Activated B cell treated with CpG ODN at 0.5 μM for 24 hours (primary cell): ENCODE measurements around the gene RPE. TPM values are rescaled to one million over a fixed set of nuclear protein-coding genes. Genes with fewer than 3 reads are reported as not detected.

Experiments
- ATAC-seq: fragments of 200-7000 bp; cut with Tn5 transposase; one replicate; pipeline ENCODE4 v1.10.0; 2021; ENCODE audit warnings: low read depth, mild to moderate bottlenecking, moderate library complexity
- CTCF ChIA-PET: fragments of 350-600 bp; sonication (Branson Sonifier 250); formaldehyde crosslinking; loops from one replicate; lab custom pipeline; 2021; ENCODE audit warnings: antibody characterized with exemption; lab: Charles Lee
- POLR2A ChIA-PET: fragments of 350-600 bp; sonication (Branson Sonifier 250); formaldehyde crosslinking; loops from one replicate; lab custom pipeline; 2021; ENCODE audit warnings: antibody characterized with exemption; lab: Charles Lee
- DNase-seq: peaks from one replicate; pipeline ENCODE4 v3.0.0; 2022
- H3K27ac Mint-ChIP-seq: one replicate; pipeline ENCODE4 v1.8.0; 2020; ENCODE audit warnings: mixed read lengths
- H3K27me3 Mint-ChIP-seq: one replicate; pipeline ENCODE4 v1.8.0; 2021; ENCODE audit warnings: mixed read lengths
- H3K36me3 Mint-ChIP-seq: one replicate; pipeline ENCODE4 v1.8.0; 2021; ENCODE audit warnings: low read depth, mixed read lengths
- H3K4me1 Mint-ChIP-seq: one replicate; pipeline ENCODE4 v1.8.0; 2021; ENCODE audit warnings: mixed read lengths
- H3K4me3 Mint-ChIP-seq: one replicate; pipeline ENCODE4 v1.8.0; 2020; ENCODE audit warnings: mild to moderate bottlenecking, mixed read lengths
- H3K9me3 Mint-ChIP-seq: one replicate; pipeline ENCODE4 v1.8.0; 2020; ENCODE audit warnings: mixed read lengths
- CTCF ChIP-seq: fragments of 200-600 bp; IDR thresholded peaks from one replicate; pipeline ENCODE4 v1.8.0; 2022; ENCODE audit warnings: antibody characterized with exemption, mild to moderate bottlenecking
- intact Hi-C: fragments of 100-400 bp; cut with micrococcal nuclease; formaldehyde crosslinking; loops from one replicate; pipeline ENCODE4 v1.15.1; 2024
- total RNA-seq: library from RNA; stranded (reverse); gene quantifications from 2 replicates; pipeline ENCODE4 v1.2.3, GENCODE V29; 2022

Gene RPE
- total RNA-seq = 43.3 and 54.7 TPM in 2 replicates

GRCh38 chr2:210002158-210003157 is at the start of gene RPE:
RPE (plus strand) TSS chr2:210002638; CDS start chr2:210002662, 24 bp downstream.
- Mint-ChIP-seq H3K4me3 (peak within 1 kb of the TSS; percentile 96), H3K9me3 (no peaks in the 10 kb centered on the region), H3K27ac (peak within 1 kb of the TSS; percentile 89), H3K36me3 (peaks cover 29% of the 10 kb centered on the region), H3K27me3 (peaks cover 3% of the 10 kb centered on the region), H3K4me1 (peaks cover 55% of the 10 kb centered on the region)
- ChIA-PET POLR2A (interaction anchor here (0.6 to 1.2 kb wide), 3 partner anchors 164 to 169 kb away, joined by 3 to 4 read pairs (median 3); partner anchors contain the start of gene KANSL1L), CTCF (no interaction called here)
- intact Hi-C loops = loop anchor here (1.0 to 10.0 kb wide), 5 partner anchors 168 to 1750 kb away; partner anchors contain the start of genes LANCL1 and MAP2
- ATAC-seq = peak; percentile 99
- TF ChIP-seq CTCF = no peak
- peak; percentile 96 for DNase-seq

- CTCF ChIA-PET = no interaction called here
These were observed 46.2 kb upstream of the RPE start for GRCh38 chr2:209956271-209956670.

GRCh38 chr2:209958016-209958415 is 44.4 kb upstream of the RPE start:
- peaks cover 9% of the 10 kb centered on the region for H3K27me3 Mint-ChIP-seq
- ATAC-seq (no peak), DNase-seq (no peak)
- POLR2A ChIA-PET = no interaction called here
- H3K36me3 Mint-ChIP-seq = no peaks in the 10 kb centered on the region
- CTCF ChIA-PET = interaction anchor here (3.2 kb wide), 1 partner anchor 624 kb away, joined by 13 read pairs; no protein-coding TSS in a partner anchor
- TF ChIP-seq CTCF = no peak
- intact Hi-C loops = loop anchor here (10.0 kb wide), 1 partner anchor 383 kb away; no protein-coding TSS in a partner anchor
- H3K27ac Mint-ChIP-seq = no peak overlapping the region
- H3K9me3 Mint-ChIP-seq = no peaks in the 10 kb centered on the region
- H3K4me1 Mint-ChIP-seq = no peaks in the 10 kb centered on the region
- H3K4me3 Mint-ChIP-seq = no peak overlapping the region

More at GRCh38 chr2:209956271-209956670, 46.2 kb upstream of the RPE start:
- DNase-seq (no peak), ATAC-seq (no peak)
- Mint-ChIP-seq H3K4me3 (no peak overlapping the region), H3K36me3 (no peaks in the 10 kb centered on the region), H3K9me3 (peaks cover 3% of the 10 kb centered on the region), H3K4me1 (no peaks in the 10 kb centered on the region), H3K27me3 (peaks cover 19% of the 10 kb centered on the region), H3K27ac (no peak overlapping the region)
- no peak for TF ChIP-seq CTCF
- intact Hi-C loops = loop anchor here (10.0 kb wide), 1 partner anchor 381 kb away; no protein-coding TSS in a partner anchor
- POLR2A ChIA-PET = no interaction called here

- Mint-ChIP-seq H3K36me3 (no peaks in the 10 kb centered on the region), H3K27ac (no peak overlapping the region), H3K4me1 (no peaks in the 10 kb centered on the region), H3K4me3 (no peak overlapping the region), H3K9me3 (no peaks in the 10 kb centered on the region), H3K27me3 (peaks cover 7% of the 10 kb centered on the region)
- ChIA-PET POLR2A (no interaction called here), CTCF (interaction anchor here (1.5 to 2.0 kb wide), 2 partner anchors 535 to 625 kb away, joined by 5 to 30 read pairs; no protein-coding TSS in a partner anchor)
- no peak for TF ChIP-seq CTCF
- ATAC-seq (no peak), DNase-seq (no peak)
- intact Hi-C loops = loop anchor here (2.0 to 5.0 kb wide), 2 partner anchors 1493 to 1565 kb away; no protein-coding TSS in a partner anchor
These were observed 42.4 kb upstream of the RPE start for GRCh38 chr2:209960045-209960444.
